Large intestine (tissue), 3 donors: ENCODE data around the gene TGFBR3. TPM values are rescaled to one million over a fixed set of nuclear protein-coding genes. Genes with fewer than 3 reads are reported as not detected.

Experiments used
- DNase-seq, 2 donors: peaks; one replicate each; pipeline versions ENCODE4 v3.0.0 to v3.0.0-alpha.2; 2013
- H3K27ac ChIP-seq: one replicate; pipeline ENCODE4 v1.5.1; 2013; ENCODE audit warnings: low read length
- H3K27me3 ChIP-seq: 2 replicates; pipeline ENCODE4 v1.6.1; 2013; ENCODE audit warnings: low read length; ENCODE audit not compliant: control insufficient read depth, insufficient read depth
- H3K36me3 ChIP-seq: 2 replicates; pipeline ENCODE4 v1.6.1; 2013; ENCODE audit warnings: low read length; ENCODE audit not compliant: control insufficient read depth, insufficient read depth
- H3K4me1 ChIP-seq: one replicate; pipeline ENCODE4 v1.6.1; 2013; ENCODE audit warnings: low read length; ENCODE audit not compliant: control insufficient read depth, insufficient read depth
- H3K4me3 ChIP-seq: one replicate; pipeline ENCODE4 v1.5.1; 2013; ENCODE audit warnings: low read length
- H3K9me3 ChIP-seq: one replicate; pipeline ENCODE4 v1.6.1; 2013; ENCODE audit warnings: mild to moderate bottlenecking, low read depth, low read length, moderate library complexity; ENCODE audit not compliant: control insufficient read depth
- WGBS: methylation state at CpG from one replicate; pipeline ENCODE4 v1.1.5; 2013; ENCODE audit warnings: low lambda C conversion rate; ENCODE audit not compliant: insufficient coverage; 5-methylcytosine and 5-hydroxymethylcytosine counted together
- polyA plus RNA-seq: library from polyadenylated mRNA; unstranded; fragments of 120-200 nt; gene quantifications from one replicate; pipeline ENCODE4 v1.2.1, GENCODE V29; 2013

The TGFBR3 gene
- polyA plus RNA-seq, 1 donor: 13.7 TPM

DNA sequence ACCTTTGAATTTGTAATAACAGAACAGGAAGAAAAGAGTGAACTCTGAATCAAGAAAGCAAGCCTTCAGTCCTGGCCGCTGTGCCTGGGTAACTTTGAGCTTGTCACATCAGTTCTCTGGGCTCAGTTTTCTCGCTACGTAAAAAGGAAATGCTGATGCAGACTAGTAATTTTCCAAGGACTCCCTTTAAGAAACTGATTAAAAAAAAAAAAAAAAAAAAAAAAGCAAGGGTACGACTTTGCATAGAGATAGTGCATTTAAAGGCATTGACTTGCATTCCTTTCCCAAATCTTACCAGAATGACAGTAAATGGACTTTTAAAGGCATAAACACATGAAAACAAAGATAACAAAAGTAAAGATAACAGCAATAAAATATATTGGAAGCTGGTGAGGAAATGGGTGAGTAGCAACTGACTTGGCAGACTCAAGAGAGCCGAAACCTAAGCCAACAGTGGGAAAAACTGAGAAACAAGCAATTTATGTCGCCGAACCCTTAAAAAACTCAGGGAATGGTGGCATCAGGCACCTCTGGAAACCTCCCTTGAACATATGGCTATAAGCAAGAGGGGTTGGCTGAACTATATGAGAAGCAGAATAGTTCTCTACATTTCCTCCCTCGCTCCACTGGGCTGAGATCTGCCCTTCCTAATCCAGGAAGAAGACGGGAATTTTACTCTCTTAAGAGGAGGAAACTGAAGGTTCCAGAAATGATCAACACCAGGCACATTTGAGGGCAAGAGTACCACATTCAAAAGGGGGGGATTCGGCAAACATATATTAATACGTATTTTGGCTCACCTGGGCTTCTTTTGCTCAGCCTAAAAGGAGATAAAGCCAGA lies 196.1 kb downstream of the TGFBR3 start:
- H3K4me1 ChIP-seq: peaks cover 14% of the 10 kb centered on the region
- no peak overlapping the region for H3K4me3 ChIP-seq
- no peaks in the 10 kb centered on the region for H3K27me3 ChIP-seq
- peak in 1 of 2 donors; percentile 16 for DNase-seq
- H3K9me3 ChIP-seq: no peaks in the 10 kb centered on the region
- no CpG with 5 or more reads among the region's 11 CpGs for WGBS
- H3K27ac ChIP-seq: peak overlapping the region; percentile 11
- H3K36me3 ChIP-seq: no peaks in the 10 kb centered on the region

DNA sequence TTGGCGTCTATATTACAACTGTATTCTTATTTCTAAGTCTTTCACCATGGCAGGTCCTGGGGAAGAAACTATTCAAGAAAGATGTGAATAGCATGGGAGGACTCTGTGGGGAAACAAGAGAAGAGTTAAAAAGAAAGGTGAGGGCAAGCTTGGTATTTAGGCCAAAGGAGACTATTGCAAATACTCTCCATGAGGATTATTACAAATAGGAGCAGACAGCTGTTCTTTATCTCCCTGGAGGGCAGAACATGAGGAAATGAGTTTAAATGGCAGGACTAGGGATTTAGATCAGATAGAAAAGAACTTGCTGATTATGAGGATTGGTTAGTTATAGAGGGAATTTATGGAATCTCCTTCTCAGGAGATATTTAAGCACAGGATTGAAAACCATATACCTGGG lies 198.5 kb downstream of the TGFBR3 start:
- Histone ChIP-seq H3K27ac (no peak overlapping the region), H3K4me1 (peaks cover 20% of the 10 kb centered on the region)
- no CpG with 5 or more reads among the region's 1 CpG for WGBS

DNA sequence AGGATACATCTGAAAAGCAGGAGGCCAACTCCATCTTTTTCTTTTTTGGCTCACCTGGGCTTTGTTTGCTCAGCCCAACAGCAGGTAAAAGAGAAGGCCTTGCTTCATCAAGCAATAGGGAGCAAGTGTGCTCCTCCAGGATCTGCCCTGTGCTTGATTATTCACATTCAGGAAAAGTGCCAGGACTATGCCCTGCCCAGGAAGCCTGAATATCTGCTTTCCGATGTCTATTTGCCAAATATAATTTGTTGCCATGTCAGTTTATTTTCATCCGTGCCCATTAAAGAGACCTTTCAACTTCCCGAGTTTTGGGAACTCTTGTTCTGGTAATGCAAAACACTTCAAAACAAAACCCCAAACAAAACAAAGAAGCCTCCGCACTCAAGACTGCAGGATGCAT lies 200.0 kb downstream of the TGFBR3 start:
- DNase-seq: no peak
- no CpG with 5 or more reads among the region's 4 CpGs for WGBS
- Histone ChIP-seq H3K4me3 (no peak overlapping the region), H3K27ac (no peak overlapping the region), H3K9me3 (no peaks in the 10 kb centered on the region), H3K27me3 (no peaks in the 10 kb centered on the region), H3K36me3 (peaks cover 7% of the 10 kb centered on the region), H3K4me1 (peaks cover 20% of the 10 kb centered on the region)

More for the DNA sequence above, 198.5 kb downstream of the TGFBR3 start:
- H3K36me3 ChIP-seq: peaks cover 7% of the 10 kb centered on the region
- H3K4me3 ChIP-seq: no peak overlapping the region
- H3K9me3 ChIP-seq: no peaks in the 10 kb centered on the region
- DNase-seq: no peak
- H3K27me3 ChIP-seq: no peaks in the 10 kb centered on the region

DNA sequence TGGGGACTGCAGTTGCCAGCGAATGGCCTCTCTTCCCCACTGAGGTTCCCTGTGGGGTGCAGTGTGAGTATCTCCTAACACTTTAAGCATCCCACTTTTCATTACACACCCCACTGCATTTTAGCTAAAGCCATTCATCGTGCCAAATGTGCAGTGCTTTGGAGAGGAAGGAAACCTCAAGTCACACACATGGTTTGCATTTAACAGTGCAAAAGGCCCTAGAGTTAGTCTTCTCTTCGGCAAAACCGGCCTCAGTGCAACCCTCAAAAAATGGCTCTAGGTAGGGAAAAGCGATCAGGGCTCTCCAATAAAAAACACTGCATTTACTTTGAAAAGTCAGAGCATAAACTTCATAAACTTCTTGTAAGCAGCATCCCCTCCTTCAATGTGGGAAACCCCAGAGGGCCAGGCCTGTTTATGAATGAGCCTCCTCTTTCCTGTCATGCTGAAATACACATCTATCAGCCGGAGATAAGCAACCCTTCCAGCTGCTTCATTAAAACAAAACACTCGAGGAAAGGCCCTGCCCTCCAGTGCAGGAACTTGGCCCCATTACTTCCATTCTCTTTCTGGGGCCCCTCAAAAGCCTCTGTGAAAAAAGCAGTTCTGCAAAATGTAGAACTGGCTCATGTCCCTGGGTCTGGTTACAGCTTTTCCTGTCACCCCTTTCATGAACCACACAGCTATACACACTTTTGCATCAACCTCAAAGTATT lies 201.3 kb downstream of the TGFBR3 start:
- WGBS: no CpG with 5 or more reads among the region's 7 CpGs
- Histone ChIP-seq H3K36me3 (peaks cover 7% of the 10 kb centered on the region), H3K4me1 (peaks cover 18% of the 10 kb centered on the region), H3K9me3 (no peaks in the 10 kb centered on the region), H3K4me3 (no peak overlapping the region), H3K27me3 (no peaks in the 10 kb centered on the region), H3K27ac (no peak overlapping the region)
- peak in 1 of 2 donors; percentile 38 for DNase-seq

DNA sequence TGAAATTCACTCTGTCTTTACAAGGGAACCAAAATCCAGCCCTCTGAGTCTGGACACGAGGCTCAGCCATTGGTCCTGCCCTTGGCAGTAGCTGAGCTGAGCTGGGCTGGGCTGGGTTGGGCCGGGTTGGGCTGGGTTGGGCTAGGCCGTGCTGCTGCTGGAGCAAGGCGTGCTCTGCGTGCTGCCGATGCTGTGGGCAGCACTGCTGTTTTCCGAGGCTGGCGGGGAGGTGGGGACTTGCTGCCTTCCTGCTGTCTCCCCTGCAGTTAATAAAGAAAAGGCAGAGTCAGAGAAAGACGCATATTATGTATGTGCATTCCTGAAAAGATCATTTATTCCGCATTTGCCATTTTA lies 202.4 kb downstream of the TGFBR3 start:
- no peak for DNase-seq
- Histone ChIP-seq H3K4me3 (no peak overlapping the region), H3K4me1 (peaks cover 15% of the 10 kb centered on the region), H3K27ac (no peak overlapping the region), H3K36me3 (peaks cover 7% of the 10 kb centered on the region), H3K27me3 (no peaks in the 10 kb centered on the region), H3K9me3 (no peaks in the 10 kb centered on the region)
- 92% methylated on average over 2 of the region's 10 CpGs for WGBS

DNA sequence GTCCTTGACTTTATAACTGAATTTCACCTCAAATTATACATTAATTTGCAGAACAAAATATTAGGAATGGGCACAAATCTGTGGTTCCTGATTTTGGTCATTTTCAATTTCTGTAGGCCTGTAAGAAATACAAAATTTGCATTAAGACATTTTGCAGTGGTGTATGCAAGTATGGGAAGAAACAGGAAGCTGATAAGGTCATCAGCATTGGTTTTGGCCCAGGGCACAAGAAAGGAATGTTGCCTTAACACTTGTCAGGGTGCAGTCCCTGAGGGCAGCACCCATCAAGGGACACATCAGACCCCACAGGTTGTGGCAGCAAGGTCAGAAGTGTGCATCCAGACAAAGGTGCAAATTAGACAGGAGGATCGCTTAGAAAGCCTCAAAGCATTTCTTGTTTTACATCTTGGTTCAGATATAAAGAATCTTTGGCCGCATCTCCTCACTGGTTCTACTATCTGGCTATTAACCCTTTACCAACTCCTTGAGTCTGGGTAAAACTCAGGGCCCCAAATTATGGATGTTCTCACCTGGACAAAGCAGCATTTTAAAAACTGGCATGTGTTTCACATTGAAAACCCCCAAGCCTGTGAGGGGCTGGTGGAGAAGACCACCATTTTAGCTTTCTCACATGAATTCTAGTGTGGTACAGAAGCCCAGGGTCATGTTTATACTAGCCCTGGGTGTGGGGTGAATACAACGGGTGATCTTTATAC lies 202.9 kb downstream of the TGFBR3 start:
- WGBS: no CpG with 5 or more reads among the region's 3 CpGs
- Histone ChIP-seq H3K27ac (no peak overlapping the region), H3K27me3 (no peaks in the 10 kb centered on the region), H3K9me3 (no peaks in the 10 kb centered on the region), H3K4me3 (no peak overlapping the region), H3K36me3 (peaks cover 7% of the 10 kb centered on the region), H3K4me1 (peaks cover 9% of the 10 kb centered on the region)
- DNase-seq: no peak

DNA sequence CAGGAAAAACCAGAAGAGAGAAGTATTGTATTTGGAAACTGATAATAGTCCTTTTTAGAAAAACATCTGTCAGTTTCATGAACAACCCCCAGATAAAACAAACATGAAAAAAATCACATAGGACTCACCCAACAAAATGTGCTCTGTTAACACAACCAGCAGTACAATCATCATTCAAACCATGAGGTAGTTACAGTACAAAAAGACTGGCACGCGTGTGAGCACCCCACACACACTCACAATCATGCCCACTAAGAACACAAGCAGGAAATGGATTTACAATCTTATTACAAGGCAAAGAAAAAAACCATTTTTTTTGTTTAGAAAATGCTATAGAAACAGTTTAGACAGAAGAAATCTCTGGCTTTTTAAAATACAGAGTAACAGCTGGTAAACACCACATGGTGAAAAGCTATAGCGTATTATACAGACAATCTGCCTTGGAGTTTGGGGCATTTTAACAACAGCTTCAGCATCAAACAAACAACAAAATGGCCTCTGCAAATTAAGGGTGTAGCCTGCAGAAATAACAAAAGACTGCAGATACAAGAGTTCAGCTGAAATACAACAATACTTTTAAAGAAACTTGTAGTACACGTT lies 205.3 kb downstream of the TGFBR3 start:
- no peaks in the 10 kb centered on the region for H3K9me3 ChIP-seq
- peaks cover 6% of the 10 kb centered on the region for H3K4me1 ChIP-seq
- H3K36me3 ChIP-seq: peaks cover 7% of the 10 kb centered on the region
- no peaks in the 10 kb centered on the region for H3K27me3 ChIP-seq
- H3K27ac ChIP-seq: no peak overlapping the region
- no peak for DNase-seq
- H3K4me3 ChIP-seq: no peak overlapping the region
- WGBS: 83% methylated on average over 1 of the region's 4 CpGs

DNA sequence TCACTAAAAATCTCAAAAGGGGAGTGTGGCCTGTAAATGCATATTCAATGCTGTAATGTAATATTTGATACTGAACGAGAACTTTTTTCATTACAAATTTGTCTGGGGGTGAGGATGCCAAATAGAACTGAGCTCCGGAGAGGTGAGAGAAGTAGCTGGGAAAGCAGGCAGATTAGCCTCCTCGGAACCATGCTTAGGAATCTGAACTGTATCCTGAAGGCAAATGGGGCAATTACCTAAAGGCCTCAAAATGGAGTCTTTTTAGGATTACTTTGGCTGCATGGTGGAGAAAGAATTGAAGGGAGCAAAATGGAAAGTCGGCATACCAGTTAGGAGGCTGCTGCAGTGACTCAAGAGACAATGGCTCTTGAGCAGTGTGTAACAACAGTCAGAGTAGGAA lies 206.5 kb downstream of the TGFBR3 start:
- no CpG with 5 or more reads among the region's 4 CpGs for WGBS
- Histone ChIP-seq H3K36me3 (peaks cover 7% of the 10 kb centered on the region), H3K4me3 (no peak overlapping the region), H3K27me3 (no peaks in the 10 kb centered on the region), H3K27ac (no peak overlapping the region), H3K9me3 (no peaks in the 10 kb centered on the region), H3K4me1 (peaks cover 6% of the 10 kb centered on the region)
- DNase-seq: no peak

DNA sequence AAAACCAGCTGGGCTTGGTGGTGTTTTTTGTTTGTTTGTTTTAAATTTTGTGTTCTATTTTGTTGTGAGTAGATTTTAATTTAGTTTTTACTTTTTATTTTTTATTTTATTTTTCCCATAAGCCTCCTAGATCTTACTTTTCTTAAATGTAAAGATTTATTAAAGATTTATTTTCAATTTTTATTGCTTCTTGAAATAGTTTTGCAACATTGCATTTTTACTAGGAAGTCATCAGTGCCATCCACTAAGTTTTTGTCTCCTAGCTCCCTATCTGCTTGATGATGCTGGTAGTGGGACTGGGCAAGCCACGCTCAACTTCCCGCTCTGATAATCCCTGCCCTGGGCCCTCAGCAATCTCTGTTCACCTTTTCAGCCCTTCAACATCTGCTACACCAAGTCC lies 209.9 kb downstream of the TGFBR3 start:
- no peaks in the 10 kb centered on the region for H3K27me3 ChIP-seq
- H3K4me1 ChIP-seq: no peaks in the 10 kb centered on the region
- WGBS: 40% methylated on average over 1 of the region's 2 CpGs
- H3K27ac ChIP-seq: no peak overlapping the region
- H3K4me3 ChIP-seq: no peak overlapping the region
- no peak for DNase-seq
- H3K36me3 ChIP-seq: no peaks in the 10 kb centered on the region
- no peaks in the 10 kb centered on the region for H3K9me3 ChIP-seq

DNA sequence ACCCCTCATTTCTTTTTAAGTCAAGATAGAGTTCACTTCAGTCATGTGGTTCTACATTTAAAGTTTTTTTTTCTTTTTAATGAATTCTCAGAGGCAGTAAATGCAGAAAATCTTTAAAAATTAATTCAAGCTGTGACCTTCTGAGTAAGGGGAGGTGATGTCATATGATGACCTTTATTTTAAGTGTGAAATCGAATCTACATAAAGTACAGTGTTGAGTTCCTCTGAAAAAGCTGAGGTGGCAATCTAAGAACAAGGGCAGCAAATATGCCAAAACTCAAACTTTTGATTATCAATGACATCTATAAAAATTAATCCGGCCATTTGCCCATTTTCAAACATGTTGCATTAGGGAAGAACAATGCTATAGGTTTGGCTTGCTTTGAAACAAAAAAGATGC lies 211.8 kb downstream of the TGFBR3 start:
- H3K4me3 ChIP-seq: no peak overlapping the region
- H3K36me3 ChIP-seq: no peaks in the 10 kb centered on the region
- no peaks in the 10 kb centered on the region for H3K9me3 ChIP-seq
- H3K4me1 ChIP-seq: no peaks in the 10 kb centered on the region
- no peak for DNase-seq
- no CpG with 5 or more reads among the region's 2 CpGs for WGBS
- H3K27me3 ChIP-seq: no peaks in the 10 kb centered on the region
- H3K27ac ChIP-seq: no peak overlapping the region
